Neural cell (in vitro differentiated cells): ENCODE measurements around the gene EFCAB11. TPM values are rescaled to one million over a fixed set of nuclear protein-coding genes. Genes with fewer than 3 reads are reported as not detected.

ENCODE experiments used
- H2AFZ ChIP-seq: fragments of 200-600, 300-800 bp; sonication (generic), shearing (Covaris generic); 2 replicates; pipeline ENCODE4 v1.6.0; 2014; ENCODE audit warnings: low read depth, mild to moderate bottlenecking, antibody characterized with exemption, low read length, moderate library complexity
- H3F3A ChIP-seq: fragments of 200-600 bp; shearing (Covaris generic); 2 replicates; pipeline ENCODE4 v1.6.1; 2016; ENCODE audit warnings: mild to moderate bottlenecking, moderate library complexity, mixed read lengths, antibody characterized with exemption, low read length; ENCODE audit not compliant: insufficient read depth, poor library complexity, severe bottlenecking
- H3K27ac ChIP-seq: fragments of 200-600, 300-800 bp; sonication (generic), shearing (Covaris generic); 2 replicates; pipeline ENCODE4 v1.5.1; 2014; ENCODE audit warnings: mild to moderate bottlenecking, low read length, moderate library complexity
- H3K27me3 ChIP-seq: fragments of 300-800, 200-600 bp; sonication (generic), shearing (Covaris generic); 2 replicates; pipeline ENCODE4 v1.6.0; 2014; ENCODE audit warnings: mild to moderate bottlenecking, low read depth, low read length, moderate library complexity; ENCODE audit not compliant: insufficient read depth
- H3K36me3 ChIP-seq: fragments of 300-800, 200-600 bp; sonication (generic), shearing (Covaris generic); 2 replicates; pipeline ENCODE4 v1.5.1; 2014; ENCODE audit warnings: mild to moderate bottlenecking, antibody characterized with exemption, low read length, moderate library complexity; ENCODE audit not compliant: insufficient read depth
- H3K4me2 ChIP-seq: fragments of 300-800, 200-600 bp; sonication (generic), shearing (Covaris generic); 2 replicates; pipeline ENCODE4 v1.6.0; 2014; ENCODE audit warnings: mild to moderate bottlenecking, low read length
- H3K4me3 ChIP-seq: fragments of 300-800, 200-600 bp; sonication (generic), shearing (Covaris generic); 2 replicates; pipeline ENCODE4 v1.5.1; 2014; ENCODE audit warnings: mild to moderate bottlenecking, low read length, moderate library complexity
- H3K79me2 ChIP-seq: fragments of 200-600 bp; shearing (Covaris generic); replicated peaks from 2 replicates; pipeline ENCODE4 v1.6.0; 2014; ENCODE audit warnings: mild to moderate bottlenecking, low read length, moderate library complexity; ENCODE audit not compliant: insufficient read depth
- H3K9ac ChIP-seq: fragments of 300-800, 200-600 bp; sonication (generic), shearing (Covaris generic); 2 replicates; pipeline ENCODE4 v1.6.1; 2016; ENCODE audit warnings: mild to moderate bottlenecking, low read length, mixed read lengths
- H3K9me2 ChIP-seq: fragments of 200-600 bp; shearing (Covaris generic); 2 replicates; pipeline ENCODE4 v1.6.1; 2016; ENCODE audit warnings: mild to moderate bottlenecking, low read length, mixed read lengths; ENCODE audit not compliant: insufficient read depth
- H3K9me3 ChIP-seq: fragments of 200-600, 300-800 bp; sonication (generic), shearing (Covaris generic); 2 replicates; pipeline ENCODE4 v1.6.1; 2016; ENCODE audit warnings: mild to moderate bottlenecking, mixed run types, low read length, moderate library complexity, mixed read lengths
- H4K20me1 ChIP-seq: fragments of 200-600 bp; shearing (Covaris generic); 2 replicates; pipeline ENCODE4 v1.6.1; 2016; ENCODE audit warnings: mild to moderate bottlenecking, mixed run types; ENCODE audit not compliant: insufficient read depth
- EP300 ChIP-seq: fragments of 450-650 bp; conservative IDR thresholded peaks from 2 replicates; pipeline ENCODE4 v1.6.1; 2014; ENCODE audit warnings: antibody characterized with exemption, mild to moderate bottlenecking, moderate library complexity; ENCODE audit not compliant: poor library complexity, severe bottlenecking
- EZH2 ChIP-seq: fragments of 200-600, 300-800 bp; shearing (Covaris generic), sonication (generic); IDR thresholded peaks from 2 replicates; pipeline ENCODE4 v1.6.1; 2014; ENCODE audit warnings: antibody characterized with exemption, low read length, borderline replicate concordance, mild to moderate bottlenecking; ENCODE audit not compliant: insufficient read depth, poor library complexity, severe bottlenecking
- MXI1 ChIP-seq: fragments of 450-650 bp; conservative IDR thresholded peaks from 2 replicates; pipeline ENCODE4 v1.6.1; 2014; ENCODE audit warnings: antibody characterized with exemption, mild to moderate bottlenecking; ENCODE audit not compliant: poor library complexity, severe bottlenecking
- POLR2AphosphoS5 ChIP-seq: IDR thresholded peaks from 2 replicates; pipeline ENCODE4 v1.6.1; 2012
- RAD21 ChIP-seq: fragments of 450-650 bp; conservative IDR thresholded peaks from 2 replicates; pipeline ENCODE4 v1.6.1; 2014; ENCODE audit warnings: antibody characterized with exemption, mild to moderate bottlenecking, moderate library complexity
- SMC3 ChIP-seq: fragments of 450-650 bp; conservative IDR thresholded peaks from 2 replicates; pipeline ENCODE4 v1.6.1; 2014; ENCODE audit warnings: antibody characterized with exemption, mild to moderate bottlenecking, moderate library complexity; ENCODE audit not compliant: poor library complexity
- TAF1 ChIP-seq: IDR thresholded peaks from 2 replicates; pipeline ENCODE4 v1.6.1; 2012; ENCODE audit warnings: low read depth
- polyA plus RNA-seq: library from polyadenylated mRNA; depleted of rRNA; stranded (reverse); fragments of >200 nt; gene quantifications from 2 replicates; pipeline ENCODE4 v1.2.3, GENCODE V29; 2014
- TF ChIP-seq, protein P1 (sequence below): IDR thresholded peaks from 2 replicates; pipeline ENCODE4 v1.6.1; 2012; ENCODE audit warnings: borderline replicate concordance
- TF ChIP-seq, protein P2 (sequence below): fragments of 450-650 bp; IDR thresholded peaks from 2 replicates; pipeline ENCODE4 v1.5.1; 2014; ENCODE audit warnings: antibody characterized with exemption, mild to moderate bottlenecking, moderate library complexity; ENCODE audit not compliant: poor library complexity, severe bottlenecking

EFCAB11 gene
- polyA plus RNA-seq, 1 donor from 2014 or later = 7.9 TPM

DNA sequence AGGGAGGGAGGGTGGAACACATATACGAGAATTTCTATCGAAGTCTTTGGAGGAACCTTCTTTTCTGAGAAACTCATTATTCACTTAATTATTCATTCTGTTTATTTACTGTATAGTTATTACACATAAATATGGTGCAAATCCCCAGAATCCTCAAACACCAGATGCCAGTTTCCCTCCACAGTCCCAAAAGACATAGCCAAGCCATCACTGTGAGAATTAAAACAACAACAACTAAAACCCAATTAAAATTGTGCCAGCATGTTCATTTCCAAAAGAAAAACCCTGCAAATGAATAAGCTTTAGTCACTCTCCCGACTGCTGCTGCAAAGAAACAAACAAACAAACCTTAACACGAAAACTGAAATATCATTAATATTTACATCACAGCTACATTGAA lies 173.5 kb downstream of the EFCAB11 start:
- Histone ChIP-seq H3K79me2 (no peaks in the 10 kb centered on the region), H3K36me3 (no peaks in the 10 kb centered on the region), H3F3A (no peaks in the 10 kb centered on the region), H3K4me3 (no peak overlapping the region), H3K9ac (no peak overlapping the region), H3K9me2 (no peaks in the 10 kb centered on the region), H4K20me1 (no peaks in the 10 kb centered on the region), H2AFZ (no peak overlapping the region), H3K27ac (no peak overlapping the region), H3K9me3 (no peaks in the 10 kb centered on the region), H3K27me3 (no peaks in the 10 kb centered on the region), H3K4me2 (no peak overlapping the region)
- TF ChIP-seq TAF1 (no peak), EZH2 (no peak), SMC3 (no peak)
- TF ChIP-seq, protein P1, sequence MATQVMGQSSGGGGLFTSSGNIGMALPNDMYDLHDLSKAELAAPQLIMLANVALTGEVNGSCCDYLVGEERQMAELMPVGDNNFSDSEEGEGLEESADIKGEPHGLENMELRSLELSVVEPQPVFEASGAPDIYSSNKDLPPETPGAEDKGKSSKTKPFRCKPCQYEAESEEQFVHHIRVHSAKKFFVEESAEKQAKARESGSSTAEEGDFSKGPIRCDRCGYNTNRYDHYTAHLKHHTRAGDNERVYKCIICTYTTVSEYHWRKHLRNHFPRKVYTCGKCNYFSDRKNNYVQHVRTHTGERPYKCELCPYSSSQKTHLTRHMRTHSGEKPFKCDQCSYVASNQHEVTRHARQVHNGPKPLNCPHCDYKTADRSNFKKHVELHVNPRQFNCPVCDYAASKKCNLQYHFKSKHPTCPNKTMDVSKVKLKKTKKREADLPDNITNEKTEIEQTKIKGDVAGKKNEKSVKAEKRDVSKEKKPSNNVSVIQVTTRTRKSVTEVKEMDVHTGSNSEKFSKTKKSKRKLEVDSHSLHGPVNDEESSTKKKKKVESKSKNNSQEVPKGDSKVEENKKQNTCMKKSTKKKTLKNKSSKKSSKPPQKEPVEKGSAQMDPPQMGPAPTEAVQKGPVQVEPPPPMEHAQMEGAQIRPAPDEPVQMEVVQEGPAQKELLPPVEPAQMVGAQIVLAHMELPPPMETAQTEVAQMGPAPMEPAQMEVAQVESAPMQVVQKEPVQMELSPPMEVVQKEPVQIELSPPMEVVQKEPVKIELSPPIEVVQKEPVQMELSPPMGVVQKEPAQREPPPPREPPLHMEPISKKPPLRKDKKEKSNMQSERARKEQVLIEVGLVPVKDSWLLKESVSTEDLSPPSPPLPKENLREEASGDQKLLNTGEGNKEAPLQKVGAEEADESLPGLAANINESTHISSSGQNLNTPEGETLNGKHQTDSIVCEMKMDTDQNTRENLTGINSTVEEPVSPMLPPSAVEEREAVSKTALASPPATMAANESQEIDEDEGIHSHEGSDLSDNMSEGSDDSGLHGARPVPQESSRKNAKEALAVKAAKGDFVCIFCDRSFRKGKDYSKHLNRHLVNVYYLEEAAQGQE = no peak

DNA sequence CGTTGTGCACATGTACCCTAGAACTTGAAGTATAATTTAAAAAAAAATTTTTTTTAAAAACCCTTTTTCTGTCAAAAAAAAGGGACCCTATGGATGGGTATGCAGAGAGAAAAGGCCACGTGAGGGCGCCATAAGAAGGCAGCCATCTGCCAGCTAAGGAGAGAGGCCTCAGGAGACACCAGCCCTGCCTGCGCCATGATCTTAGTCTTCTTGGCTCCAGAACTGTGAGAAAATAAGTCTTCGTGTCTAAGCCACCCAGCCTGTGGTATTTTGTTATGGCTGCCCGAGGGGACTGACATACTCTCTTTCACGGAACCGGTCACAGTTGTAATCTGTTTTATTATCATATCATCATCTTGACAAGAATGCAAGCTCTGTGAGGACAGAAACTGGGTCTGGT lies 174.8 kb downstream of the EFCAB11 start:
- H3K27me3 ChIP-seq = no peaks in the 10 kb centered on the region
- H3K9ac ChIP-seq = no peak overlapping the region
- no peaks in the 10 kb centered on the region for H3K79me2 ChIP-seq
- H3K4me2 ChIP-seq = no peak overlapping the region
- no peaks in the 10 kb centered on the region for H3K9me2 ChIP-seq
- H3K4me3 ChIP-seq = no peak overlapping the region
- TF ChIP-seq SMC3 = no peak
- TF ChIP-seq, protein P2, sequence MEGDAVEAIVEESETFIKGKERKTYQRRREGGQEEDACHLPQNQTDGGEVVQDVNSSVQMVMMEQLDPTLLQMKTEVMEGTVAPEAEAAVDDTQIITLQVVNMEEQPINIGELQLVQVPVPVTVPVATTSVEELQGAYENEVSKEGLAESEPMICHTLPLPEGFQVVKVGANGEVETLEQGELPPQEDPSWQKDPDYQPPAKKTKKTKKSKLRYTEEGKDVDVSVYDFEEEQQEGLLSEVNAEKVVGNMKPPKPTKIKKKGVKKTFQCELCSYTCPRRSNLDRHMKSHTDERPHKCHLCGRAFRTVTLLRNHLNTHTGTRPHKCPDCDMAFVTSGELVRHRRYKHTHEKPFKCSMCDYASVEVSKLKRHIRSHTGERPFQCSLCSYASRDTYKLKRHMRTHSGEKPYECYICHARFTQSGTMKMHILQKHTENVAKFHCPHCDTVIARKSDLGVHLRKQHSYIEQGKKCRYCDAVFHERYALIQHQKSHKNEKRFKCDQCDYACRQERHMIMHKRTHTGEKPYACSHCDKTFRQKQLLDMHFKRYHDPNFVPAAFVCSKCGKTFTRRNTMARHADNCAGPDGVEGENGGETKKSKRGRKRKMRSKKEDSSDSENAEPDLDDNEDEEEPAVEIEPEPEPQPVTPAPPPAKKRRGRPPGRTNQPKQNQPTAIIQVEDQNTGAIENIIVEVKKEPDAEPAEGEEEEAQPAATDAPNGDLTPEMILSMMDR = no peak
- TF ChIP-seq MXI1 = no peak
- no peak for TF ChIP-seq TAF1
- no peak for TF ChIP-seq RAD21
- TF ChIP-seq POLR2AphosphoS5 = no peak
- H3K9me3 ChIP-seq = no peaks in the 10 kb centered on the region
- H3F3A ChIP-seq = no peaks in the 10 kb centered on the region
- H2AFZ ChIP-seq = no peak overlapping the region
- H3K27ac ChIP-seq = no peak overlapping the region
- no peaks in the 10 kb centered on the region for H3K36me3 ChIP-seq
- H4K20me1 ChIP-seq = no peaks in the 10 kb centered on the region

DNA sequence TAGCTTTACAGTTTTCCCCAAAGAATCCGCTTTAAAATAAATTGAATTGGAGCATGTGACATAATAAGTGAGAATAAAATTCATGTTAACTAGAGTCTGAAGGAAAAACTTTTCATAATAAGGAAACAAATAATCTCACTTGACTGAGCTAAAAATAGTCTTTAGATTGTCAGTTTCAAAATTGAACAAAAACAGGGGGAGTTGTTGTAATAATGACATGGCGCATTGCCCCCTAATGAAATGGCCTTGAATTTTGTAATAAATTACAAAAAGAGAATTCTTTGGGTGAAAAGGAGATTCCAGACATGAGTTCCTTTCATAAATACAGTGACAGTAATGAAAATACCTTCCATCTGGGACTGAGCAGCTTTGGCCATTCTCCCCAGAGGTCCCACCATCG lies 178.6 kb downstream of the EFCAB11 start:
- no peak for TF ChIP-seq MXI1
- TF ChIP-seq, protein P2 = no peak
- no peak for TF ChIP-seq POLR2AphosphoS5
- TF ChIP-seq, protein P1 = no peak
- TF ChIP-seq SMC3 = no peak
- TF ChIP-seq EZH2 = no peak
- no peak for TF ChIP-seq EP300
- TF ChIP-seq RAD21 = no peak
- no peak for TF ChIP-seq TAF1
- Histone ChIP-seq H3K36me3 (no peaks in the 10 kb centered on the region), H3K9me3 (no peaks in the 10 kb centered on the region), H4K20me1 (no peaks in the 10 kb centered on the region), H3F3A (no peaks in the 10 kb centered on the region), H2AFZ (no peak overlapping the region), H3K4me3 (no peak overlapping the region), H3K79me2 (no peaks in the 10 kb centered on the region), H3K27ac (no peak overlapping the region), H3K9me2 (no peaks in the 10 kb centered on the region), H3K27me3 (no peaks in the 10 kb centered on the region), H3K4me2 (no peak overlapping the region), H3K9ac (no peak overlapping the region)
